GM23248 (cell line): Measurements from ENCODE around the gene OXA1L.

Source experiments
- EZH2 ChIP-seq: fragments of 200-600 bp; sonication (generic); IDR thresholded peaks from 2 replicates; pipeline ENCODE4 v1.6.1; 2018; ENCODE audit warnings: antibody characterized with exemption, mild to moderate bottlenecking; ENCODE audit not compliant: insufficient read depth, poor library complexity, severe bottlenecking
- EZH2phosphoT487 ChIP-seq: fragments of 200-600 bp; sonication (generic); IDR thresholded peaks from 2 replicates; pipeline ENCODE4 v1.6.1; 2018; ENCODE audit warnings: antibody characterized with exemption, moderate library complexity, mild to moderate bottlenecking, low read depth; ENCODE audit not compliant: insufficient read depth

GRCh38 chr14:22801716-22802115 lies 35.2 kb downstream of the OXA1L start:
- no peak for TF ChIP-seq EZH2
- no peak for TF ChIP-seq EZH2phosphoT487
